Esophagus squamous epithelium (tissue), 5 donors: ENCODE measurements around the gene SLC16A12. TPM values are rescaled to one million over a fixed set of nuclear protein-coding genes. Genes with fewer than 3 reads are reported as not detected.

Experiments used
- DNase-seq: peaks from one replicate; lab custom pipeline; 2025; lab: John Stamatoyannopoulos, UW
- H3K27ac ChIP-seq, 4 donors: fragments of 200-600 bp; sonication (generic); one replicate each; pipeline ENCODE4 v1.5.1; 2016 to 2019; ENCODE audit warnings: mild to moderate bottlenecking in 1 of 4
- H3K27me3 ChIP-seq, 4 donors: fragments of 200-600 bp; sonication (generic); 1 replicate in 3 of 4; 2 replicates in 1 of 4; pipeline versions ENCODE4 v1.5.1 to v1.6.0; 2017 to 2021; ENCODE audit warnings: antibody characterized with exemption in 1 of 4
- H3K36me3 ChIP-seq, 3 donors: fragments of 200-600 bp; sonication (generic); one replicate each; pipeline ENCODE4 v1.5.1; 2016 to 2019
- H3K4me1 ChIP-seq, 3 donors: fragments of 200-600 bp; sonication (generic); one replicate each; pipeline ENCODE4 v1.5.1; 2017 to 2019
- H3K4me3 ChIP-seq, 4 donors: fragments of 200-600 bp; sonication (generic); 1 replicate in 3 of 4; 2 replicates in 1 of 4; pipeline ENCODE4 v1.5.1; 2016 to 2019; ENCODE audit warnings: mild to moderate bottlenecking in 2 of 4, moderate library complexity in 1 of 4
- H3K9me3 ChIP-seq, 3 donors: fragments of 200-600 bp; sonication (generic); one replicate each; pipeline ENCODE4 v1.5.1; 2016 to 2019
- CTCF ChIP-seq, 6 experiments: fragments of 450-650 bp in 4 of 6; fragments of 200-600 bp in 2 of 6; sonication (generic) in 2 of 6; IDR thresholded peaks; one replicate each; pipeline ENCODE4 v1.5.1; 2016 to 2019; ENCODE audit warnings: antibody characterized with exemption in 6 of 6, mild to moderate bottlenecking in 4 of 6, moderate library complexity in 4 of 6
- POLR2A ChIP-seq, 4 donors: fragments of 450-650 bp; IDR thresholded peaks; one replicate each; pipeline ENCODE4 v1.6.1; 2017; ENCODE audit warnings: antibody characterized with exemption in 4 of 4, mild to moderate bottlenecking in 4 of 4, moderate library complexity in 3 of 4
- WGBS, 2 donors: methylation state at CpG; one replicate each; pipeline ENCODE4 v1.1.5; 2018; 5-methylcytosine and 5-hydroxymethylcytosine counted together
- intact Hi-C: fragments of 100-400 bp; cut with DNase I; formaldehyde crosslinking; loops from one replicate; pipeline ENCODE4 v1.15.0; 2022
- total RNA-seq, 4 donors: library from RNA; depleted of rRNA; stranded (reverse); fragments of >200 nt; gene quantifications; one replicate each; pipeline ENCODE4 v1.1.0, GENCODE V29; 2016
- donor health status: DM: yes; HTN: yes; CAD: no.

Gene SLC16A12
- total RNA-seq, 4 donors from 2014 or later, result 0.18 to 1.3 (median 0.23) TPM; not detected in 1

DNA sequence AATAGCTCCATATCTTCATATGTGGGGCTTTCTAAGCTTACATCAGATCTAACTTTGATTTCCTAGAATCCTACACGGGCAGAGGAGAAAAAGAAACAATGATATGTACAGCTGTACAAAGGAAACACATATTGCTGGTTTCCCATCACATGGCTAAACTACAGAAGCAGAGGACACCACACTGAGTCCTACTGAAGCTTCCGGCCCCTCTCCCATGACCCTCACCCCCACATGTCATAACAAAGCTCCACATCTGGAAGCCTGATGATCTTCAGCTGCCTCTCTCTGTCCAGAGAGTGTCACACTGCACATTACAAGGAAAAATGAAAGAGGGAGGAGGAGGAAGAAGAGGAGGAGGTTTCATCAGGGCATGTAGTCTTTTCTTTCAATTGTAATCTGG is 14.0 kb downstream of the SLC16A12 start:
- no peaks in the 10 kb centered on the region for H3K9me3 ChIP-seq
- no peak for DNase-seq
- TF ChIP-seq CTCF (IDR thresholded peaks at IDR 0.05), result no peak
- no peak for TF ChIP-seq POLR2A (IDR thresholded peaks at IDR 0.05)
- H3K27me3 ChIP-seq, result no peaks in the 10 kb centered on the region
- H3K36me3 ChIP-seq, result no peaks in the 10 kb centered on the region
- H3K4me1 ChIP-seq, result peaks cover 0 to 32% (median 4%) of the 10 kb centered on the region in 3 donors
- intact Hi-C loops, result no loop called here
- H3K4me3 ChIP-seq, result no peak overlapping the region
- 52 to 75% methylated on average over 2 of the region's 2 CpGs for WGBS, 2 donors
- H3K27ac ChIP-seq, result peak overlapping the region in 2 of 4 donors; percentile 7 to 20

GRCh38 chr10:89520706-89521105 is 14.7 kb downstream of the SLC16A12 start:
- no peak overlapping the region for H3K4me3 ChIP-seq
- H3K27me3 ChIP-seq, result no peaks in the 10 kb centered on the region
- H3K27ac ChIP-seq, result peak overlapping the region in 1 of 4 donors; percentile 20
- DNase-seq, result no peak
- peaks cover 0 to 32% (median 4%) of the 10 kb centered on the region in 3 donors for H3K4me1 ChIP-seq
- intact Hi-C loops, result no loop called here
- no peaks in the 10 kb centered on the region for H3K9me3 ChIP-seq
- no peak for TF ChIP-seq POLR2A (IDR thresholded peaks at IDR 0.05)
- TF ChIP-seq CTCF (IDR thresholded peaks at IDR 0.05), result no peak
- 91 to 92% methylated on average over 1 of the region's 1 CpG for WGBS, 2 donors
- H3K36me3 ChIP-seq, result no peaks in the 10 kb centered on the region

DNA sequence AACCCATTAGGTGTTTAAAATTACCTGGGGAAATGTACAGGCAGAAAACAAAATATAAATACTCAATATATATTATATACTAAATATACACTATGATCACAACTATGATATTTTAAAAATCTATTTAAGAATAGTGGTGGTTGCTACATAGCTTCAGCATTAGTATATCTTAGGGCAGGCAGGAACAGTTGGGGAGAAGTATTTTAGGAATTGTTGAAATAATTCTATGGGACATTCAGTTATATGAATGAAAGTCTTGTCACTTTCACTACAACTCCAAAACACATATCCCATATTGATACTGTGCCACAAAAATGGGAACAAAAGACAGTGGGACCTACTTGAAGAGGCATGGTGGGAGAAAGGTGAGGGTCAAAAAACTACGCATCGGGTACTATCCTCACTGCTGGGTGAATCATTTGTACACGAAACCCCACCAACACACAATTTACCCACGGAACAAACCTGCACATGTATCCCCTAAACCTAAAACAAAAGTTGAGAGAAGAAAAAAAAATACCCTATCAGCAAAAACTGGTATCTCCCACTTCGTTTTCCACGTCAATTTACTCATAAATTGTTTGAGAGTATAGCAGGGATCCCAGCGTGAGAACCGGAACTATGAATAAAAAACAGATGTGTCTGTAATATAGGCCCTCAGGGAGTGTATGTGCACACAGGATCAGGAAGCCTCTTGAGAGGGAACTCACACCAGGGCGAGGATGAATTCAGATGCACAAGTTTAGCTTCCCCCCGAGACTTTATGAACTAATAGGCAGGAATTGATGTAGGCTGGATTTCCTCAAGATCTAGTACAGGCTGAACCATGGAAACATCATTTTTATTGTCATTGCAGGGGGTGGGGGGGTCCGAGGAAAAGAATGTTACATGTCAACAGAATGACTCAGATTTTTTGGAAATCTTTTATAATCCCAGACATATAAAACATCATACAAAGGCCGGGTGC is 16.2 kb downstream of the SLC16A12 start:
- no peak for DNase-seq
- H3K9me3 ChIP-seq, result no peaks in the 10 kb centered on the region
- no peaks in the 10 kb centered on the region for H3K36me3 ChIP-seq
- H3K27me3 ChIP-seq, result no peaks in the 10 kb centered on the region
- H3K4me3 ChIP-seq, result no peak overlapping the region
- intact Hi-C loops, result no loop called here
- no peak for TF ChIP-seq POLR2A (IDR thresholded peaks at IDR 0.05)
- TF ChIP-seq CTCF (IDR thresholded peaks at IDR 0.05), result no peak
- H3K27ac ChIP-seq, result peak overlapping the region in 2 of 4 donors; percentile 20 to 39
- H3K4me1 ChIP-seq, result peaks cover 0 to 33% (median 4%) of the 10 kb centered on the region in 3 donors
- 67 to 78% methylated on average over 12 of the region's 12 CpGs for WGBS, 2 donors

DNA sequence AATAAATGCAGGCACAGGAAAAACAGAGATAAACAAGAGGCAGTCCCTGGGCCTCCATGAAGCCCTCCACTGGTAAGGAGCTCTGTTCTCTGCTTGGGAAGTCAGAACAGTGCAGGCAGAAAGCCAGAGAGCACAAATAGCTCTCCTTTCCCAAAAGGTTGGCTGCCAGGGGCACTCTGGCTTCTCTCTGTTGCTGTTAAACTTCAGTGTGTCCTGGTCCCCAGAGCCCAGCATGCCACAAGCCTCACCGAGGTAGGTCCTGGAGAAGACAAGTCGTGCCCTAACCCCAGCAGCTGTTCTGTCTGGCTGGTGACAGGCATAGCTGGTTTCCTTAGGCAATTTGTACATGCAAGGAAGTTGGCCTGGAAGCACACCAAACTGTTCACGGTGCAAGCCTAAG is 17.3 kb downstream of the SLC16A12 start:
- Histone ChIP-seq H3K36me3 (no peaks in the 10 kb centered on the region), H3K4me3 (no peak overlapping the region), H3K4me1 (peaks cover 0 to 32% (median 4%) of the 10 kb centered on the region in 3 donors), H3K27ac (peak overlapping the region in 1 of 4 donors; percentile 1), H3K27me3 (no peaks in the 10 kb centered on the region), H3K9me3 (no peaks in the 10 kb centered on the region)
- TF ChIP-seq CTCF (IDR thresholded peaks at IDR 0.05), result no peak
- TF ChIP-seq POLR2A (IDR thresholded peaks at IDR 0.05), result no peak
- WGBS, 2 donors, result 38 to 58% methylated on average over 1 to 3 of the region's 3 CpGs
- intact Hi-C loops, result no loop called here
- no peak for DNase-seq
